Measurements from ENCODE around the gene MYO3B. TPM values are rescaled to one million over a fixed set of nuclear protein-coding genes. Genes with fewer than 3 reads are reported as not detected.

Gene MYO3B
- total and polyA plus RNA-seq, 8 donors = 0.38 to 1.3 (median 0.52) TPM

DNA sequence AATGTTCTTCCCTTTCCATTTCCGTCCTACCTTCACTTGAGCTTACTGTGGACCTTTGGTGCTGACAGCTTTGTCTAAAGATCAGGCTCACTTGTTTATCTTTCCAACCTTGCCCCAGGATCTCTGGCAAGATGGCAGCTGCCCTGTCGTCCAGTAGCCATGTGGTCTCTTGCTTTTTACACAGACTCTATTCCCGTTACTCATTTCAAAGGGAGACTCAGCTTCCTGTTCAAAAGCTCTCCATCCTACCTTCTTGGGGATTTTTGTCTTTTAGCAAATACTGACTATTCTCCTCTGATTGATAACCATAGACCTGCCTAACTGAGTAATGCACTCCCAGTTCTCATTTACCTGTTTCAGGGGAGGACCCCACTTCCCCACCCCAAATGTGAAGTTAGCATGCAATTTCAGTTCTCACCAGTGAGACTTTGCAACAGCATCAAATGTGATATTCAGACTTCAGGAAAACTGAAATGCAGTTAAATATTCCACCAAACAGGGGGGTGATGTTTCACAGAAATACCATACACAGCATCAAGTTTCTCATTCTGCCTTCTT is 184.4 kb downstream of the MYO3B start:
- Histone ChIP-seq H3K36me3 (no peaks in the 10 kb centered on the region), H3K4me3 (no peak overlapping the region), H3K4me1 (no peaks in the 10 kb centered on the region), H3K9me3 (no peaks in the 10 kb centered on the region), H3K27ac (no peak overlapping the region), H3K27me3 (peaks cover 0 to 4% (median 0%) of the 10 kb centered on the region in 4 donors)
- no peak for DNase-seq
- TF ChIP-seq, protein P1, sequence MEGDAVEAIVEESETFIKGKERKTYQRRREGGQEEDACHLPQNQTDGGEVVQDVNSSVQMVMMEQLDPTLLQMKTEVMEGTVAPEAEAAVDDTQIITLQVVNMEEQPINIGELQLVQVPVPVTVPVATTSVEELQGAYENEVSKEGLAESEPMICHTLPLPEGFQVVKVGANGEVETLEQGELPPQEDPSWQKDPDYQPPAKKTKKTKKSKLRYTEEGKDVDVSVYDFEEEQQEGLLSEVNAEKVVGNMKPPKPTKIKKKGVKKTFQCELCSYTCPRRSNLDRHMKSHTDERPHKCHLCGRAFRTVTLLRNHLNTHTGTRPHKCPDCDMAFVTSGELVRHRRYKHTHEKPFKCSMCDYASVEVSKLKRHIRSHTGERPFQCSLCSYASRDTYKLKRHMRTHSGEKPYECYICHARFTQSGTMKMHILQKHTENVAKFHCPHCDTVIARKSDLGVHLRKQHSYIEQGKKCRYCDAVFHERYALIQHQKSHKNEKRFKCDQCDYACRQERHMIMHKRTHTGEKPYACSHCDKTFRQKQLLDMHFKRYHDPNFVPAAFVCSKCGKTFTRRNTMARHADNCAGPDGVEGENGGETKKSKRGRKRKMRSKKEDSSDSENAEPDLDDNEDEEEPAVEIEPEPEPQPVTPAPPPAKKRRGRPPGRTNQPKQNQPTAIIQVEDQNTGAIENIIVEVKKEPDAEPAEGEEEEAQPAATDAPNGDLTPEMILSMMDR (IDR thresholded peaks at IDR 0.05) = no peak
- ATAC-seq = no peak
- FAIRE-seq = no peak
- intact Hi-C loops (cut with DNase I) = loop anchor here in 2 of 3 donors (10.0 kb wide), 1 partner anchor 452 kb away; the partner anchor contains the start of gene GAD1 (in 2 of the 2)
- WGBS, 2 donors = 68 to 69% methylated on average over 3 of the region's 3 CpGs

DNA sequence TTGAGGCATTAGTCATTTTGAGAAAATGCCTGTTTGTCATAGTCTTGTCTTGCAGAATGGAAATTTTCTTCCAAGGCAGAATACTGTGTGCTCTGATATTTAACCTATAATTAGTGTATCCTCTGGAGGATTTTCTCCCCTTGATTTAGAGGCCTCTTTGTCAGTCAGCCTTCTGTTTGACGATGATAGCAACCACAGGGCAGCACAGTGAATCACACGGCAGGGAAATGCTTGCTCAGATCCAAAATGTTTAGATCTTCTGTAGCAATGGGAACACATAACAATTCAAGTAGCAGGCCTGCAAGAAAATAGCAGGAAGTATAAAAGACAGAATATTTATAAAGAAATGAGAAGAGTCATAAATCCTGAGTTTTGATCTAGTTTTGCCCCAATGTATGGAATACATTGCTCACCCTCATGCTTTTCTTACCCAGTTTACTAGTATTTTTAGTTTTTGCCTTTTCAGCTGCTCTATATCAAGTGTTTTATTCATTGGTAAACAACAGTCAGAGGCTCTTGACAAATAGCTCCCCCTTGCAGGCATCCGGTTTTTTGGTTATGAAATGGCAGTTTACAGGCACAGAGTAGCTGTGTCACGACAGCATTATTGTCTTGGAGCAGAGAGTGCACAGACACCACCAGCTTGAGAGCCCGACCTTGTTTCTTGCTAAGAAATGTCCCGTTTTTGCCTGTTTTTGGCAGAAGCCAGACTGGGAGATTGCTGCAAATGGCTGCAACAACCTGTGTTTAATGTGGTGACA is 185.1 kb downstream of the MYO3B start:
- no peak for DNase-seq
- Histone ChIP-seq H3K27ac (no peak overlapping the region), H3K27me3 (peaks cover 0 to 4% (median 2%) of the 10 kb centered on the region in 4 donors), H3K4me3 (no peak overlapping the region), H3K4me1 (no peaks in the 10 kb centered on the region), H3K36me3 (no peaks in the 10 kb centered on the region), H3K9me3 (no peaks in the 10 kb centered on the region)
- TF ChIP-seq, protein P1 (IDR thresholded peaks at IDR 0.05) = no peak
- ATAC-seq = no peak
- intact Hi-C loops (cut with DNase I) = loop anchor here in 2 of 3 donors (10.0 kb wide), 1 partner anchor 452 kb away; the partner anchor contains the start of gene GAD1 (in 2 of the 2)
- FAIRE-seq = no peak
- 61 to 65% methylated on average over 6 of the region's 6 CpGs for WGBS, 2 donors

DNA sequence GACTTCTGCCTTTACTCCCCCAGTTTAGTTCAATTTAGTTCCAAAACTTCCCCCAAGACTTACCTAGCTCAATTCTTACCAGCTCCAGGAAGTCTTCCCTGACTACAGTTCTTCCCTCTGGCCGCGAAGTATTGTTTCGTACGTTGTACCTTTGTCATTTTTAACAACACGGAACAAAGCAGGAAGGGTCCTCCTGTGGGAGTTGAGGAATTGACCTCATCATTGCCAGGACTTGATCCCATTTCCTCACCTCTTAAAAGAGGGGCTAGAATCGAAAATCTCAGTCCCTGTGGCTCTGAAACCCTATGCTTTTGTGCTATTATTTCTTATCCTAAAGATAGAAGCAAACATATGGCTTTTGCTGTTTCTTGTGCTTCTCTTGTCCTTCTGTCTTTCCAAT is 187.1 kb downstream of the MYO3B start:
- DNase-seq = no peak
- intact Hi-C loops (cut with DNase I) = loop anchor here in 2 of 3 donors (10.0 kb wide), 1 partner anchor 450 kb away; the partner anchor contains the start of gene GAD1 (in 2 of the 2)
- TF ChIP-seq, protein P1 (IDR thresholded peaks at IDR 0.05) = no peak
- WGBS, 2 donors = 72 to 73% methylated on average over 6 of the region's 6 CpGs
- Histone ChIP-seq H3K9me3 (no peaks in the 10 kb centered on the region), H3K36me3 (no peaks in the 10 kb centered on the region), H3K4me3 (no peak overlapping the region), H3K27ac (no peak overlapping the region), H3K27me3 (peaks cover 0 to 13% (median 5%) of the 10 kb centered on the region in 4 donors), H3K4me1 (no peaks in the 10 kb centered on the region)
- no peak for FAIRE-seq
- no peak for ATAC-seq

DNA sequence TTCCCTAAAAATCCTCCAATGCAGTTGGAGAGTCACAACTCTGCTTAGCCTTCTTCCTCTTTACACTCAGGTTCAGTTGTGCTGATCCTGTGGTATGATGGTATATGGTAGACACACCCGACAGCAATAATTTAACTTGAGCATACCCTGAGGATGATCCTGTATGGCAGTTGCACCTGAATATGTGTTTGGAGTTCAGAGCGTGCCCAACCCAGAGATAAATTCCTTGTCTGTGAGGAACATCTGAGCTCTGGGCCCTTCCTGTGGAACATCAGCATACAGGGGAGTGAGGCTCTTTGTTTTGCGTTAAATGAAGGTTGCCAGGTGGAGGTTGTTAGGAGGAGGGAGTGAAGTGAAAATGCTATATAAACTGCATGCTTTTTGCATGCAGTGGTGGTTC is 187.7 kb downstream of the MYO3B start:
- H3K4me3 ChIP-seq = no peak overlapping the region
- no peaks in the 10 kb centered on the region for H3K4me1 ChIP-seq
- no peak for FAIRE-seq
- H3K36me3 ChIP-seq = no peaks in the 10 kb centered on the region
- WGBS, 2 donors = 54 to 64% methylated on average over 3 of the region's 3 CpGs
- TF ChIP-seq, protein P1 (IDR thresholded peaks at IDR 0.05) = no peak
- intact Hi-C loops (cut with DNase I) = loop anchor here in 2 of 3 donors (10.0 kb wide), 1 partner anchor 449 kb away; the partner anchor contains the start of gene GAD1 (in 2 of the 2)
- ATAC-seq = no peak
- no peak overlapping the region for H3K27ac ChIP-seq
- H3K27me3 ChIP-seq = peaks cover 0 to 13% (median 5%) of the 10 kb centered on the region in 4 donors
- DNase-seq = no peak
- no peaks in the 10 kb centered on the region for H3K9me3 ChIP-seq

All from pancreas (tissue), 10 donors.